Prostate gland (tissue), 2 donors: ENCODE measurements around the gene CLSTN3.

Source experiments
- POLR2A ChIP-seq: fragments of 450-650 bp; IDR thresholded peaks from one replicate; pipeline ENCODE4 v1.6.1; 2016; ENCODE audit warnings: antibody characterized with exemption, mild to moderate bottlenecking
- POLR2AphosphoS5 ChIP-seq: sonication (generic); formaldehyde crosslinking; IDR thresholded peaks from one replicate; pipeline ENCODE4 v1.6.1; 2017; ENCODE audit warnings: antibody characterized with exemption
- TF ChIP-seq, protein P1 (sequence below), 4 experiments: fragments of 200-600 bp in 2 of 4; fragments of 450-650 bp in 2 of 4; sonication (generic) in 2 of 4; IDR thresholded peaks; 1 replicate in 3 of 4; 2 replicates in 1 of 4; pipeline ENCODE4 v1.5.1; 2016 to 2019; ENCODE audit warnings: antibody characterized with exemption in 4 of 4, mild to moderate bottlenecking in 2 of 4, moderate library complexity in 2 of 4

DNA sequence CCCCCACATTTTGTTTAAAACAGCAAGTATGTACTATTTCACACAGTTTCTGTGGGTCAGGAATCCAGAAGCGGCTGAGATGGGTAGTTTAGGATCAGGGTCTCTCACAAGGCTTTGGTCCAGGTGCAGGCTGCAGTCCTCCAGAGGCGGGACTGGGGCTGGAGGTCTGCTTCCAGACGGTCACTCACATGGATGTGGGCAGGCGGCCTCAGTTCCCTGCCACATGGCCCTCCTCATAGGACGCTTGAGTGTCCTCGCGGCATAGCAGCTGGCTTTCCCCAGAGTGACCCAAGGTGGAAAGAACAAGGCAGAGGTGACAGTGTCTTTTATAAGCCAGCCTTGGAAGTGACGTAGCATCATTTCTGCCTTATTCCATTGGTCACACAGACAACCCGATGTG, 13.3 kb upstream of the CLSTN3 start:
- TF ChIP-seq, protein P1, sequence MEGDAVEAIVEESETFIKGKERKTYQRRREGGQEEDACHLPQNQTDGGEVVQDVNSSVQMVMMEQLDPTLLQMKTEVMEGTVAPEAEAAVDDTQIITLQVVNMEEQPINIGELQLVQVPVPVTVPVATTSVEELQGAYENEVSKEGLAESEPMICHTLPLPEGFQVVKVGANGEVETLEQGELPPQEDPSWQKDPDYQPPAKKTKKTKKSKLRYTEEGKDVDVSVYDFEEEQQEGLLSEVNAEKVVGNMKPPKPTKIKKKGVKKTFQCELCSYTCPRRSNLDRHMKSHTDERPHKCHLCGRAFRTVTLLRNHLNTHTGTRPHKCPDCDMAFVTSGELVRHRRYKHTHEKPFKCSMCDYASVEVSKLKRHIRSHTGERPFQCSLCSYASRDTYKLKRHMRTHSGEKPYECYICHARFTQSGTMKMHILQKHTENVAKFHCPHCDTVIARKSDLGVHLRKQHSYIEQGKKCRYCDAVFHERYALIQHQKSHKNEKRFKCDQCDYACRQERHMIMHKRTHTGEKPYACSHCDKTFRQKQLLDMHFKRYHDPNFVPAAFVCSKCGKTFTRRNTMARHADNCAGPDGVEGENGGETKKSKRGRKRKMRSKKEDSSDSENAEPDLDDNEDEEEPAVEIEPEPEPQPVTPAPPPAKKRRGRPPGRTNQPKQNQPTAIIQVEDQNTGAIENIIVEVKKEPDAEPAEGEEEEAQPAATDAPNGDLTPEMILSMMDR (IDR thresholded peaks at IDR 0.05): no peak
- TF ChIP-seq POLR2A (no peak), POLR2AphosphoS5 (no peak)
